HG02798 (cell line): ENCODE results near the gene PCCA.

Experiments used
- ATAC-seq: cut with Tn5 transposase; IDR thresholded peaks from one replicate; pipeline ENCODE4 v1.9.1; 2021; ENCODE audit warnings: mild to moderate bottlenecking; ENCODE audit not compliant: unreplicated experiment, poor library complexity

PCCA gene

GRCh38 chr13:100483841-100484381 is 395.0 kb downstream of the PCCA start:
- no peak for ATAC-seq

GRCh38 chr13:100484702-100485101 is 395.8 kb downstream of the PCCA start:
- ATAC-seq, result no peak

- ATAC-seq, result no peak
Observed at GRCh38 chr13:100485265-100485664, 396.4 kb downstream of the PCCA start.

- ATAC-seq, result no peak
Observed at GRCh38 chr13:100490692-100491091, 401.8 kb downstream of the PCCA start.

- ATAC-seq, result no peak
Observed at GRCh38 chr13:100491164-100491842, 402.4 kb downstream of the PCCA start.

- ATAC-seq, result no peak
Observed at GRCh38 chr13:100493418-100493817, 404.5 kb downstream of the PCCA start.

- no peak for ATAC-seq
Observed at GRCh38 chr13:100495455-100495854, 406.6 kb downstream of the PCCA start.

GRCh38 chr13:100497389-100497788 is 408.5 kb downstream of the PCCA start:
- no peak for ATAC-seq

- no peak for ATAC-seq
Observed at GRCh38 chr13:100502446-100502845, 413.6 kb downstream of the PCCA start.

GRCh38 chr13:100503622-100504021 is 414.7 kb downstream of the PCCA start:
- no peak for ATAC-seq

- peak; percentile 61 for ATAC-seq
Observed at GRCh38 chr13:100506154-100506553, 417.3 kb downstream of the PCCA start.

GRCh38 chr13:100506600-100507422 is 417.9 kb downstream of the PCCA start:
- ATAC-seq, result peak; percentile 20

GRCh38 chr13:100508455-100508854 is 419.6 kb downstream of the PCCA start:
- ATAC-seq, result no peak

- no peak for ATAC-seq
Observed at GRCh38 chr13:100508996-100509395, 420.1 kb downstream of the PCCA start.

- ATAC-seq, result no peak
Observed at GRCh38 chr13:100510208-100510957, 421.5 kb downstream of the PCCA start.

GRCh38 chr13:100511466-100511865 is 422.6 kb downstream of the PCCA start:
- ATAC-seq, result no peak

- no peak for ATAC-seq
Observed at GRCh38 chr13:100512422-100512821, 423.5 kb downstream of the PCCA start.

- ATAC-seq, result no peak
Observed at GRCh38 chr13:100513171-100513570, 424.3 kb downstream of the PCCA start.

- ATAC-seq, result no peak
Observed at GRCh38 chr13:100513987-100514670, 425.2 kb downstream of the PCCA start.

GRCh38 chr13:100514788-100515409 is 426.0 kb downstream of the PCCA start:
- peak; percentile 92 for ATAC-seq
